Pancreas (tissue), 10 donors: ENCODE results near the gene NUBPL. TPM values are rescaled to one million over a fixed set of nuclear protein-coding genes. Genes with fewer than 3 reads are reported as not detected.

Experiments
- ATAC-seq, 4 donors: fragments of 200-7000 bp; cut with Tn5 transposase; one replicate each; pipeline versions ENCODE4 v1.8.0 to v1.9.1; 2020; ENCODE audit warnings: mild to moderate bottlenecking in 4 of 4, moderate library complexity in 4 of 4
- DNase-seq, 6 donors: peaks; one replicate each; pipeline ENCODE4 v3.0.0-alpha.2; 2020
- FAIRE-seq: peaks from 2 replicates; lab custom pipeline; 2012; peaks lifted over from hg19 to GRCh38; lab: Jason Lieb, UNC
- H3K27ac ChIP-seq, 4 donors: fragments of 200-600 bp; sonication (generic); 1 replicate in 3 of 4; 2 replicates in 1 of 4; pipeline versions ENCODE4 v1.5.0 to v1.8.0; 2020
- H3K27me3 ChIP-seq, 4 donors: fragments of 200-600 bp; one replicate each; pipeline ENCODE4 v1.8.0; 2021
- H3K36me3 ChIP-seq, 3 donors: fragments of 200-600 bp; sonication (generic) in 1 of 3; one replicate each; pipeline versions ENCODE4 v1.5.0 to v1.8.0; 2020 to 2021
- H3K4me1 ChIP-seq, 3 donors: fragments of 200-600 bp; one replicate each; pipeline ENCODE4 v1.8.0; 2021
- H3K4me3 ChIP-seq, 4 donors: fragments of 200-600 bp; sonication (generic) in 2 of 4; one replicate each; pipeline versions ENCODE4 v1.5.0 to v1.8.0; 2020 to 2021
- H3K9me3 ChIP-seq, 4 donors: fragments of 200-600 bp; one replicate each; pipeline ENCODE4 v1.8.0; 2021
- WGBS, 2 donors: extraction: QIAGEN DNeasy Blood & Tissue Kit; methylation state at CpG; one replicate each; pipeline ENCODE4 v1.1.7; 2013; 5-methylcytosine and 5-hydroxymethylcytosine counted together
- intact Hi-C, 3 donors: fragments of 100-400 bp; cut with DNase I; formaldehyde crosslinking; loops; one replicate each; pipeline versions ENCODE4 v1.11.1 to v1.14.2; 2022
- polyA plus RNA-seq, 2 donors: library from polyadenylated mRNA; stranded (reverse); fragments of 200-250 nt; gene quantifications; one replicate each; pipeline ENCODE4 v1.2.3, GENCODE V29; 2013
- total RNA-seq, 6 donors: library from RNA; stranded (reverse); fragmentation: NEBNext Ultra II Directional in 4 of 6; extraction: Animal tissue kit (Norgen Biotek cat#: 25700) in 4 of 6; gene quantifications; one replicate each; pipeline versions ENCODE4 v1.2.1 to v1.2.4, GENCODE V29; 2021 to 2023
- TF ChIP-seq, protein P1 (sequence below), 4 donors: fragments of 200-600 bp; sonication (generic) in 3 of 4; IDR thresholded peaks; one replicate each; pipeline versions ENCODE4 v1.5.0 to v1.8.0; 2021; ENCODE audit warnings: antibody characterized with exemption in 4 of 4
- donor health status: healthy with polysubstance abuse.
- donor health status: DM: no; HTN: no; CAD: no; lungs with moderate emphysema.
- donor health status: DM: no; HTN: no; CAD: no.
- donor health status: control.
- donor health status: control.
- donor health status: Bipolar disorder and iron deficiency.
- donor health status: DM: yes; HTN: yes; CAD: no.
- donor health status: DM: no; HTN: no; CAD: no.
- donor health status: DM: no; HTN: no; CAD: no.
- donor health status: DM: yes; HTN: yes; CAD: no.

NUBPL gene
- total and polyA plus RNA-seq, 8 donors, result 2.1 to 7.0 (median 4.9) TPM

DNA sequence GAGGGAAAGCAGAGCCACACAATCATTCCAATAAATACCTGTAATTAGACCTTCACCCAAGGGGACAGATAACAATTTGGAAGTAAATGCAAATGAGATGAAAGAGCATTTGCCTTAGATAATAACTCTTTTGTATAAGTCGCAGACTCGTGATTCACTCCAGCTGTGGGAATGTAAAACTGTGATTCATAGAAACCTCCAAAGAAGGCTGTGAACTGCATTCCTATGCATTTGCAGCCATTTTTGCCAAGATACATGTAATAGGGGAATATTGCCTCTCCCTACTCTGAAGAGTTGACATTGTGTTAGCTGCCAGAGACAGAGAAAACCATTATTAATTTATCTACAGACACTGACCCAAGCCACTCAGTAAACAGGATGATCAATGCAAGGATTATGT lies 334.0 kb downstream of the NUBPL start:
- Histone ChIP-seq H3K36me3 (no peaks in the 10 kb centered on the region), H3K27me3 (no peaks in the 10 kb centered on the region), H3K27ac (no peak overlapping the region), H3K4me3 (no peak overlapping the region), H3K9me3 (no peaks in the 10 kb centered on the region), H3K4me1 (no peaks in the 10 kb centered on the region)
- 84 to 91% methylated on average over 2 of the region's 2 CpGs for WGBS, 2 donors
- ATAC-seq (no peak), DNase-seq (no peak), FAIRE-seq (no peak)
- intact Hi-C loops, result no loop called here
- TF ChIP-seq, protein P1, sequence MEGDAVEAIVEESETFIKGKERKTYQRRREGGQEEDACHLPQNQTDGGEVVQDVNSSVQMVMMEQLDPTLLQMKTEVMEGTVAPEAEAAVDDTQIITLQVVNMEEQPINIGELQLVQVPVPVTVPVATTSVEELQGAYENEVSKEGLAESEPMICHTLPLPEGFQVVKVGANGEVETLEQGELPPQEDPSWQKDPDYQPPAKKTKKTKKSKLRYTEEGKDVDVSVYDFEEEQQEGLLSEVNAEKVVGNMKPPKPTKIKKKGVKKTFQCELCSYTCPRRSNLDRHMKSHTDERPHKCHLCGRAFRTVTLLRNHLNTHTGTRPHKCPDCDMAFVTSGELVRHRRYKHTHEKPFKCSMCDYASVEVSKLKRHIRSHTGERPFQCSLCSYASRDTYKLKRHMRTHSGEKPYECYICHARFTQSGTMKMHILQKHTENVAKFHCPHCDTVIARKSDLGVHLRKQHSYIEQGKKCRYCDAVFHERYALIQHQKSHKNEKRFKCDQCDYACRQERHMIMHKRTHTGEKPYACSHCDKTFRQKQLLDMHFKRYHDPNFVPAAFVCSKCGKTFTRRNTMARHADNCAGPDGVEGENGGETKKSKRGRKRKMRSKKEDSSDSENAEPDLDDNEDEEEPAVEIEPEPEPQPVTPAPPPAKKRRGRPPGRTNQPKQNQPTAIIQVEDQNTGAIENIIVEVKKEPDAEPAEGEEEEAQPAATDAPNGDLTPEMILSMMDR (IDR thresholded peaks at IDR 0.05), result no peak

DNA sequence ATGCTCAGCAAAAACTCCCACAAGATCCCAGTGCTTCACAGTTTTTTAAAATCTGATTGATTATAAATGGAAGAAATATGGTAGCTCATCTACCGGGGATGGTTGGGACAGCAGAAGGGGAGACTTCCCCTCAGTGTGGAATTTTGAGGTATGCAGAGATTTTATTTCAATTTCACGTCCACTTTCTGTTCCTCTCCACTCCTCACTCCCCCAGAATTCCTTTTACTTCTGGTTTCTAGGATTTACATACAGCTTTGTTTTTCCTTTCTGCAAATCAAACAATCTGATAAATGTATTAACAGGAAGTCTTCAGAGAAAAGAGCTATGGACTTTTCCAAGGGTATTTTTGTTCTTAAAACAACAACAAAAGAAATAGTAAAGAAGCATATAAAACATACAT lies 334.4 kb downstream of the NUBPL start:
- no peak overlapping the region for H3K4me3 ChIP-seq
- H3K4me1 ChIP-seq, result no peaks in the 10 kb centered on the region
- H3K27ac ChIP-seq, result no peak overlapping the region
- intact Hi-C loops, result no loop called here
- no peak for FAIRE-seq
- TF ChIP-seq, protein P1 (IDR thresholded peaks at IDR 0.05), result no peak
- H3K9me3 ChIP-seq, result no peaks in the 10 kb centered on the region
- WGBS, 2 donors, result 84 to 86% methylated on average over 2 of the region's 2 CpGs
- H3K36me3 ChIP-seq, result no peaks in the 10 kb centered on the region
- no peak for DNase-seq
- no peak for ATAC-seq
- H3K27me3 ChIP-seq, result no peaks in the 10 kb centered on the region

- no peaks in the 10 kb centered on the region for H3K36me3 ChIP-seq
- no peak for ATAC-seq
- no peaks in the 10 kb centered on the region for H3K9me3 ChIP-seq
- TF ChIP-seq, protein P1 (IDR thresholded peaks at IDR 0.05), result no peak
- 75 to 77% methylated on average over 4 of the region's 4 CpGs for WGBS, 2 donors
- peaks cover 0 to 3% (median 0%) of the 10 kb centered on the region in 3 donors for H3K4me1 ChIP-seq
- FAIRE-seq, result no peak
- no peaks in the 10 kb centered on the region for H3K27me3 ChIP-seq
- no peak overlapping the region for H3K4me3 ChIP-seq
- DNase-seq, result no peak
- intact Hi-C loops, result no loop called here
- no peak overlapping the region for H3K27ac ChIP-seq
Observed at GRCh38 chr14:31897581-31898186, 336.5 kb downstream of the NUBPL start.

DNA sequence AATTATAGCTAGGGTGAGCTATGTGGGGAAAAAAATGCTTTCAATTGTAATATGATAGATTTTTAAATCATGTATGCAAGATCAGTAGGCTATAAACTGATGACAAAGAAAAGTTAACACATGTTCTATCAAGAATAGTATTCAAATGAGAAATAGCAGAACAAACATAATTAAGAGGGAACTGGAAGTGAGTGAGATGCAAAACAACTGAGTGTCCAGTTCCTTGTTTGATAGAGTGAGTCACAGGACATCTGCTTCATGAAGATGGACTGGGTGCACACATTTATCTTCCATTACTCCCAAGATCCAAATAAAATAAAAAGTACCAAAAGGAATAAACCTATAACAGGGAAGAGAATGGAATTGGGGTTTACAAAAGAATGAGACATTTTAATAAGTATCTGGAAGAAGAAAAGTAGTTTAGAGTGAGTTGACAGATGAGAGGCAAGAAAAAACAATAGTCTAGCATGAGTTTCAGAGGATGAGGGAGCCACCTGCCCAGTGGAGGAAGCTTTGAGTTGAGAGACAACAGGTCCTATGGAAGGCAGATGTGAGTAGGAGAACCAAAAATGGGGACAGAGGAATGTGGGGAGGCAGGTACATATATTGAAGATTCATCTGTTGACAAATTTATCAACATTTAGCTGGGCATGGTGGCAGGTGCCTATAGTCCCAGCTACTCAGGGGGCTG lies 337.8 kb downstream of the NUBPL start:
- intact Hi-C loops, result no loop called here
- no peaks in the 10 kb centered on the region for H3K27me3 ChIP-seq
- DNase-seq, result no peak
- peaks cover 0 to 3% (median 0%) of the 10 kb centered on the region in 3 donors for H3K4me1 ChIP-seq
- H3K27ac ChIP-seq, result no peak overlapping the region
- ATAC-seq, result peak in 2 of 4 donors; percentile 28 to 30
- no peak for FAIRE-seq
- no peaks in the 10 kb centered on the region for H3K36me3 ChIP-seq
- TF ChIP-seq, protein P1 (IDR thresholded peaks at IDR 0.05), result no peak
- H3K9me3 ChIP-seq, result no peaks in the 10 kb centered on the region
- H3K4me3 ChIP-seq, result no peak overlapping the region

DNA sequence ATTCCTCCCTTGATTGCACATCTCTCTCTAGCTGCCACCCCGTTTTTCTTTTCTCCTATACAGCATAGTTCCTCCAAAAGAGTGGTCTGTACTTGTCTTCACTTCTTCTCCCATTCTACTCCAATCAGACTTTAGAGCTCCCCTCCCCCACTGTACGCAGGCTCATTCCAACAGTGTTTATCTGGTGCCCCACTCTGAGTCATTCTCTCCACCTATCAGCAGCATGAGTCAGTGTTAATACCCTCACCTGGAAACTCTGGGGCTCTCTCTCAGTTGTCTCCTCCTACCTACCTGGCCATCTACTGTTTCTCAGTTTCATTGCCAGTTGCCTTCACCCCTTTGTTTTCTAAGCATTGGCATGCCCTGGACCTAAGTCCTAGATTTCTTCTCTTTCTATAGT lies 340.8 kb downstream of the NUBPL start:
- no peak for FAIRE-seq
- peak; percentile 73 to 95 (median 94) for ATAC-seq
- H3K27me3 ChIP-seq, result no peaks in the 10 kb centered on the region
- TF ChIP-seq, protein P1 (IDR thresholded peaks at IDR 0.05), result no peak
- no peaks in the 10 kb centered on the region for H3K9me3 ChIP-seq
- peaks cover 0 to 3% (median 0%) of the 10 kb centered on the region in 3 donors for H3K4me1 ChIP-seq
- intact Hi-C loops, result no loop called here
- H3K27ac ChIP-seq, result no peak overlapping the region
- peak in 2 of 6 donors; percentile 44 to 47 for DNase-seq
- H3K36me3 ChIP-seq, result no peaks in the 10 kb centered on the region
- H3K4me3 ChIP-seq, result no peak overlapping the region
- 38 to 58% methylated on average over 2 of the region's 2 CpGs for WGBS, 2 donors
